Caco-2 (cell line): ENCODE measurements around the gene SLC29A3. TPM values are rescaled to one million over a fixed set of nuclear protein-coding genes. Genes with fewer than 3 reads are reported as not detected.
A peak's percentile ranks its signal among the peaks of the same experiment; 100 is the strongest.

Experiments
- BruUV-seq: library from RNA; stranded (reverse); fragments of 400-500 nt; replicated peaks from 2 replicates; lab custom pipeline; 2021; lab: Mats Ljungman, UMichigan
- CTCF ChIA-PET: fragments of 300-600 bp; sonication (Branson Sonifier 250); formaldehyde crosslinking; loops from one replicate; lab custom pipeline; 2022; ENCODE audit warnings: antibody characterized with exemption; lab: Charles Lee
- POLR2A ChIA-PET: fragments of 300-600 bp; sonication (Branson Sonifier 250); formaldehyde crosslinking; loops from one replicate; lab custom pipeline; 2022; ENCODE audit warnings: antibody characterized with exemption; lab: Charles Lee
- DNase-seq, 2 experiments: peaks; one replicate each; pipeline versions ENCODE4 v3.0.0 to v3.0.0-alpha.2; 2020 to 2022
- H3K27me3 ChIP-seq: replicated peaks from 2 replicates; pipeline ENCODE4 v1.6.0; 2011; ENCODE audit warnings: low read length; ENCODE audit not compliant: control insufficient read depth, insufficient read depth
- H3K36me3 ChIP-seq: 2 replicates; pipeline ENCODE4 v1.5.1; 2011; ENCODE audit warnings: low read length; ENCODE audit not compliant: control insufficient read depth, insufficient read depth
- H3K4me1 ChIP-seq: fragments of 250-450 bp; sonication (Bioruptor Pico); 2 replicates; pipeline ENCODE4 v1.5.1; 2020; ENCODE audit warnings: mild to moderate bottlenecking
- H3K4me3 ChIP-seq: 2 replicates; pipeline ENCODE4 v1.5.1; 2011; ENCODE audit warnings: low read depth, mild to moderate bottlenecking, control low read depth, low read length
- H3K9me3 ChIP-seq: fragments of 250-450 bp; sonication (Bioruptor Pico); 2 replicates; pipeline ENCODE4 v1.5.1; 2020; ENCODE audit warnings: mild to moderate bottlenecking, moderate library complexity
- H3K27ac Mint-ChIP-seq: one replicate; pipeline ENCODE4 v1.8.0; 2022; ENCODE audit warnings: mixed read lengths; ENCODE audit not compliant: unreplicated experiment
- H3K27me3 Mint-ChIP-seq: one replicate; pipeline ENCODE4 v1.8.0; 2022; ENCODE audit warnings: mixed read lengths; ENCODE audit not compliant: insufficient read depth, unreplicated experiment
- H3K36me3 Mint-ChIP-seq: one replicate; pipeline ENCODE4 v1.8.0; 2022; ENCODE audit warnings: mild to moderate bottlenecking, mixed read lengths; ENCODE audit not compliant: insufficient read depth, unreplicated experiment
- H3K4me1 Mint-ChIP-seq: one replicate; pipeline ENCODE4 v1.8.0; 2022; ENCODE audit warnings: low read depth, mixed read lengths; ENCODE audit not compliant: unreplicated experiment
- H3K4me3 Mint-ChIP-seq: one replicate; pipeline ENCODE4 v1.8.0; 2022; ENCODE audit warnings: mild to moderate bottlenecking, moderate library complexity, mixed read lengths; ENCODE audit not compliant: unreplicated experiment
- H3K9me3 Mint-ChIP-seq: one replicate; pipeline ENCODE4 v1.8.0; 2022; ENCODE audit warnings: mixed read lengths; ENCODE audit not compliant: unreplicated experiment
- CTCF ChIP-seq, 2 experiments: fragments of 200-600 bp in 1 of 2; IDR thresholded peaks; 1 replicate in 1 of 2; 2 replicates in 1 of 2; pipeline versions ENCODE4 v1.5.1 to v1.8.0; 2011 to 2022; ENCODE audit warnings: antibody characterized with exemption in 1 of 2, control low read depth in 1 of 2, inconsistent platforms in 1 of 2, low read depth in 1 of 2, low read length in 1 of 2, mild to moderate bottlenecking in 1 of 2, moderate library complexity in 1 of 2; ENCODE audit not compliant: insufficient read depth in 1 of 2, severe bottlenecking in 1 of 2, unreplicated experiment in 1 of 2
- intact Hi-C: fragments of 100-400 bp; cut with micrococcal nuclease; formaldehyde crosslinking; loops from one replicate; pipeline ENCODE4 v1.10.0; 2022; ENCODE audit not compliant: unreplicated experiment
- total RNA-seq: library from RNA; stranded (reverse); gene quantifications from 2 replicates; pipeline ENCODE4 v1.2.3, GENCODE V29; 2022

Gene SLC29A3
- total RNA-seq, 1 experiment from 2014 or later: 20.7 TPM

- Mint-ChIP-seq H3K27ac (no peak overlapping the region), H3K9me3 (no peaks in the 10 kb centered on the region), H3K4me1 (peaks cover 7% of the 10 kb centered on the region), H3K4me3 (no peak overlapping the region), H3K27me3 (no peaks in the 10 kb centered on the region), H3K36me3 (peaks cover 19% of the 10 kb centered on the region)
- no peaks in the 10 kb centered on the region for H3K27me3 ChIP-seq
- CTCF ChIA-PET: no interaction called here
- no peak for TF ChIP-seq CTCF (IDR thresholded peaks at IDR 0.05; ENCODE audit: insufficient read depth in 1 of 2, low read depth in 1 of 2, low read length in 1 of 2, severe bottlenecking in 1 of 2, unreplicated experiment in 1 of 2)
- H3K9me3 ChIP-seq: no peaks in the 10 kb centered on the region
- no peaks in the 10 kb centered on the region for H3K36me3 ChIP-seq
- no TSS peak for BruUV-seq
- H3K4me3 ChIP-seq: no peak overlapping the region
- peaks cover 22% of the 10 kb centered on the region for H3K4me1 ChIP-seq
- POLR2A ChIA-PET: no interaction called here
- DNase-seq: no peak
- intact Hi-C loops: no loop called here
Observed at GRCh38 chr10:71321386-71321785, 2.3 kb downstream of the SLC29A3 start.

- POLR2A ChIA-PET: no interaction called here
Observed at GRCh38 chr10:71323407-71323806, 4.3 kb downstream of the SLC29A3 start.

GRCh38 chr10:71324743-71325142 is 5.7 kb downstream of the SLC29A3 start:
- Histone ChIP-seq H3K4me1 (peaks cover 15% of the 10 kb centered on the region), H3K4me3 (no peak overlapping the region), H3K27me3 (no peaks in the 10 kb centered on the region), H3K36me3 (no peaks in the 10 kb centered on the region), H3K9me3 (no peaks in the 10 kb centered on the region)
- no TSS peak for BruUV-seq
- no peak overlapping the region for H3K4me3 Mint-ChIP-seq
- TF ChIP-seq CTCF (IDR thresholded peaks at IDR 0.05; ENCODE audit: insufficient read depth in 1 of 2, low read depth in 1 of 2, low read length in 1 of 2, severe bottlenecking in 1 of 2, unreplicated experiment in 1 of 2): no peak
- H3K36me3 Mint-ChIP-seq: peaks cover 12% of the 10 kb centered on the region
- no peak for DNase-seq
- no peaks in the 10 kb centered on the region for H3K27me3 Mint-ChIP-seq
- intact Hi-C loops: no loop called here
- no peaks in the 10 kb centered on the region for H3K9me3 Mint-ChIP-seq
- H3K27ac Mint-ChIP-seq: no peak overlapping the region
- ChIA-PET POLR2A (no interaction called here), CTCF (no interaction called here)
- H3K4me1 Mint-ChIP-seq: peaks cover 7% of the 10 kb centered on the region

More at GRCh38 chr10:71323407-71323806, 4.3 kb downstream of the SLC29A3 start:
- CTCF ChIA-PET: interaction anchor here (0.6 kb wide), 1 partner anchor 374 kb away, joined by 3 read pairs; no protein-coding TSS in a partner anchor
- peak overlapping the region; percentile 31 for H3K27ac Mint-ChIP-seq
- H3K27me3 ChIP-seq: no peaks in the 10 kb centered on the region
- no peak overlapping the region for H3K4me3 ChIP-seq
- H3K4me3 Mint-ChIP-seq: no peak overlapping the region
- BruUV-seq: no TSS peak
- peaks cover 7% of the 10 kb centered on the region for H3K4me1 Mint-ChIP-seq
- H3K4me1 ChIP-seq: peaks cover 22% of the 10 kb centered on the region
- intact Hi-C loops: no loop called here
- no peak for TF ChIP-seq CTCF (IDR thresholded peaks at IDR 0.05; ENCODE audit: insufficient read depth in 1 of 2, low read depth in 1 of 2, low read length in 1 of 2, severe bottlenecking in 1 of 2, unreplicated experiment in 1 of 2)
- H3K9me3 Mint-ChIP-seq: no peaks in the 10 kb centered on the region
- H3K36me3 Mint-ChIP-seq: peaks cover 19% of the 10 kb centered on the region
- H3K9me3 ChIP-seq: no peaks in the 10 kb centered on the region
- DNase-seq: peak in 1 of 2 experiments; percentile 47
- H3K36me3 ChIP-seq: no peaks in the 10 kb centered on the region
- H3K27me3 Mint-ChIP-seq: no peaks in the 10 kb centered on the region
